Gastrocnemius medialis (tissue), 4 donors: Measurements from ENCODE around the gene AKR1C2.
"Not testable (repeated sequence)": the region's sequence is repeated elsewhere in the genome, so short reads cannot be mapped to it uniquely, and the experiment has no call there.

ENCODE experiments used
- CTCF ChIP-seq, 5 experiments: fragments of 450-650 bp in 3 of 5; fragments of 200-600 bp in 2 of 5; sonication (generic) in 2 of 5; IDR thresholded peaks in 4 of 5; conservative IDR thresholded peaks in 1 of 5; 1 replicate in 4 of 5; 2 replicates in 1 of 5; pipeline ENCODE4 v1.5.1; 2016 to 2019; ENCODE audit warnings: antibody characterized with exemption in 5 of 5, mild to moderate bottlenecking in 3 of 5, moderate library complexity in 3 of 5
- POLR2A ChIP-seq, 2 donors: fragments of 450-650 bp; IDR thresholded peaks; one replicate each; pipeline ENCODE4 v1.6.1; 2017; ENCODE audit warnings: antibody characterized with exemption in 2 of 2, mild to moderate bottlenecking in 2 of 2, moderate library complexity in 2 of 2

GRCh38 chr10:4961558-4961957, 42.1 kb downstream of the AKR1C2 start:
- TF ChIP-seq CTCF (IDR thresholded peaks at IDR 0.05 in 4 of 5, conservative IDR thresholded peaks at IDR 0.05 in 1 of 5); POLR2A (IDR thresholded peaks at IDR 0.05): not testable (repeated sequence)
